ENCODE results near the gene GAB2.
A peak's percentile ranks its signal among the peaks of the same experiment; 100 is the strongest.

GAB2 gene

GRCh38 chr11:78343303-78343702 is 74.3 kb downstream of the GAB2 start:
- peak overlapping the region; percentile 55; the same call in 1 of the 2 replicates for H3K27ac ChIP-seq (ENCODE audit: low read length)
- no peak for ATAC-seq (ENCODE audit: insufficient read depth, low read depth)
- no peak overlapping the region for H3K4me3 ChIP-seq (ENCODE audit: low read depth in 1 of 2, low read length in 2 of 2)
- peaks cover 10% of the 10 kb centered on the region; the same call in 1 of the 2 replicates for H4K20me1 ChIP-seq (ENCODE audit: insufficient read depth, low read length)
- H3K4me1 ChIP-seq (ENCODE audit: insufficient read depth, low read length): peaks cover 96% of the 10 kb centered on the region
- no peak for DNase-seq
- no peak overlapping the region for H3K9ac ChIP-seq (ENCODE audit: low read depth, low read length)
- peaks cover 4% of the 10 kb centered on the region; the same call in 1 of the 2 replicates for H3K36me3 ChIP-seq (ENCODE audit: insufficient read depth, low read length)
- peaks cover 99% of the 10 kb centered on the region for H3K79me2 ChIP-seq (ENCODE audit: insufficient read depth, low read length)
- H3K4me2 ChIP-seq (ENCODE audit: insufficient read depth, low read length): no peak overlapping the region
- H3K27me3 ChIP-seq (ENCODE audit: insufficient read depth, low read length, poor library complexity): no peaks in the 10 kb centered on the region
- TF ChIP-seq EZH2 (IDR thresholded peaks at IDR 0.05; ENCODE audit: borderline replicate concordance, low read depth, low read length, severe bottlenecking): no peak
- TF ChIP-seq CTCF (IDR thresholded peaks at IDR 0.05; ENCODE audit: borderline replicate concordance, extremely low read depth, low read length, poor library complexity, severe bottlenecking): no peak
- H3K9me3 ChIP-seq (ENCODE audit: insufficient read depth, low read length, severe bottlenecking): no peaks in the 10 kb centered on the region
- no peak overlapping the region for H2AFZ ChIP-seq (ENCODE audit: low read depth, low read length)

GRCh38 chr11:78341841-78342240 is 75.8 kb downstream of the GAB2 start:
- Histone ChIP-seq H3K4me3 (ENCODE audit: low read depth in 1 of 2, low read length in 2 of 2) (no peak overlapping the region), H2AFZ (ENCODE audit: low read depth, low read length) (no peak overlapping the region), H3K4me1 (ENCODE audit: insufficient read depth, low read length) (peaks cover 98% of the 10 kb centered on the region), H3K27me3 (ENCODE audit: insufficient read depth, low read length, poor library complexity) (no peaks in the 10 kb centered on the region), H3K36me3 (ENCODE audit: insufficient read depth, low read length) (peaks cover 4% of the 10 kb centered on the region; the same call in 1 of the 2 replicates), H3K79me2 (ENCODE audit: insufficient read depth, low read length) (peaks cover 99% of the 10 kb centered on the region), H3K9me3 (ENCODE audit: insufficient read depth, low read length, severe bottlenecking) (no peaks in the 10 kb centered on the region), H4K20me1 (ENCODE audit: insufficient read depth, low read length) (peaks cover 10% of the 10 kb centered on the region; the same call in 1 of the 2 replicates), H3K4me2 (ENCODE audit: insufficient read depth, low read length) (peak overlapping the region; percentile 45; the same call in 1 of the 2 replicates), H3K9ac (ENCODE audit: low read depth, low read length) (no peak overlapping the region), H3K27ac (ENCODE audit: low read length) (peak overlapping the region; percentile 82)
- no peak for DNase-seq
- TF ChIP-seq EZH2 (IDR thresholded peaks at IDR 0.05; ENCODE audit: borderline replicate concordance, low read depth, low read length, severe bottlenecking): no peak
- TF ChIP-seq CTCF (IDR thresholded peaks at IDR 0.05; ENCODE audit: borderline replicate concordance, extremely low read depth, low read length, poor library complexity, severe bottlenecking): no peak
- ATAC-seq (ENCODE audit: insufficient read depth, low read depth): no peak

- Histone ChIP-seq H3K9me3 (ENCODE audit: insufficient read depth, low read length, severe bottlenecking) (no peaks in the 10 kb centered on the region), H3K36me3 (ENCODE audit: insufficient read depth, low read length) (peaks cover 4% of the 10 kb centered on the region; the same call in 1 of the 2 replicates), H4K20me1 (ENCODE audit: insufficient read depth, low read length) (peaks cover 10% of the 10 kb centered on the region; the same call in 1 of the 2 replicates), H3K4me1 (ENCODE audit: insufficient read depth, low read length) (peaks cover 87% of the 10 kb centered on the region), H3K4me2 (ENCODE audit: insufficient read depth, low read length) (peak overlapping the region; percentile 45), H3K27ac (ENCODE audit: low read length) (peak overlapping the region; percentile 82), H3K79me2 (ENCODE audit: insufficient read depth, low read length) (peaks cover 100% of the 10 kb centered on the region), H2AFZ (ENCODE audit: low read depth, low read length) (no peak overlapping the region), H3K4me3 (ENCODE audit: low read depth in 1 of 2, low read length in 2 of 2) (peak overlapping the region in 1 of 2 experiments; percentile 3; a peak in 1 of 4 replicates), H3K27me3 (ENCODE audit: insufficient read depth, low read length, poor library complexity) (no peaks in the 10 kb centered on the region), H3K9ac (ENCODE audit: low read depth, low read length) (peak overlapping the region; percentile 30)
- TF ChIP-seq CTCF (IDR thresholded peaks at IDR 0.05; ENCODE audit: borderline replicate concordance, extremely low read depth, low read length, poor library complexity, severe bottlenecking) (no peak), EZH2 (IDR thresholded peaks at IDR 0.05; ENCODE audit: borderline replicate concordance, low read depth, low read length, severe bottlenecking) (no peak)
- ATAC-seq (ENCODE audit: insufficient read depth, low read depth): peak; percentile 26; the same call in 1 of the 3 replicates
- DNase-seq: no peak
These were observed 77.1 kb downstream of the GAB2 start for GRCh38 chr11:78340530-78340929.

Data from DND-41 (cell line).